H1 (cell line): Measurements from ENCODE around the gene RRM1. TPM values are rescaled to one million over a fixed set of nuclear protein-coding genes. Genes with fewer than 3 reads are reported as not detected.

Experiments used
- CHD2 ChIP-seq: IDR thresholded peaks from 2 replicates; pipeline ENCODE4 v1.6.1; 2012; ENCODE audit warnings: low read length, improper control_type of control experiment
- MAX ChIP-seq: IDR thresholded peaks from 2 replicates; pipeline ENCODE4 v1.6.1; 2012; ENCODE audit warnings: inconsistent platforms
- RNF2 ChIP-seq: fragments of 200-900, 300-1000 bp; sonication (generic); IDR thresholded peaks from 2 replicates; pipeline ENCODE4 v1.7.1; 2016; ENCODE audit warnings: borderline replicate concordance, low read depth, mild to moderate bottlenecking, antibody characterized with exemption, low read length; ENCODE audit not compliant: poor library complexity, severe bottlenecking; ENCODE audit errors: missing control alignments
- polyA plus RNA-seq, 7 experiments: library from polyadenylated mRNA; depleted of rRNA in 3 of 7; stranded (reverse) in 5 of 7; unstranded in 2 of 7; fragments of >200 nt in 5 of 7; fragments of 200-250 nt in 2 of 7; gene quantifications; 1 replicate in 5 of 7; 2 replicates in 1 of 7; 4 replicates in 1 of 7; pipeline versions ENCODE4 v1.2.1 to v1.2.3, GENCODE V29; 2011 to 2013; ENCODE audit warnings: missing spikeins in 2 of 7, mixed read lengths in 2 of 7
- total RNA-seq: library from RNA; stranded (reverse); fragmentation: NEBNext Ultra II Directional; extraction: Animal tissue kit (Norgen Biotek cat#: 25700); gene quantifications from 2 replicates; pipeline ENCODE4 v1.2.1, GENCODE V29; 2021

RRM1 gene
- total and polyA plus RNA-seq, 2 of the 8 experiments (the other 6 are each of a cell fraction or from before 2014, with no cell fraction given), result 63.6 to 126 TPM

DNA sequence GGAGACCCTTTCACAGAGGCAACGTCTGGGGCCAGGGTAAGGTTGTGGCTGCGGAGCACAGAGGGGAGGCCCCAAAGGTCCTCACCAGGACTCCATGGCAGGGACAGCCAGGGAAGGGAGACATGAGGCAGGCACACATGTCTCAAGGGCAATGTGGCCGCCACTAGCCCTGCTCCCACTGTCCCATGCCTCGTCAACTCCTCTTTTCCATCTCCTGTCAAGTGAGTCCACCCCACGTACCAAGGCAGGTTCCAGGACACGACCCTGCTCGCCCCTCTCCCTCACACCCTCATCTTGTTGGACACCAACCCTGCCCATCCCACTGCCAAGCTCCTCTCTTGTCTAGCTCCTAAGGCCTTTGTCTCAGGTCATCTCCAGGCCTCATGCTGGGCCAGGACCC is 73.2 kb downstream of the RRM1 start (continued):
- no peak for TF ChIP-seq RNF2
- TF ChIP-seq MAX, result no peak
- TF ChIP-seq CHD2, result no peak
